PC-3 (cell line): ENCODE data around the gene OR2C3. TPM values are rescaled to one million over a fixed set of nuclear protein-coding genes. Genes with fewer than 3 reads are reported as not detected.

Source experiments
- ATAC-seq: fragments of 200-7000 bp; cut with Tn5 transposase; 2 replicates; pipeline ENCODE4 v1.9.1; 2020; ENCODE audit warnings: mild to moderate bottlenecking, moderate library complexity
- BruUV-seq: library from RNA; stranded (reverse); fragments of 400-500 nt; replicated peaks from 2 replicates; lab custom pipeline; 2021; lab: Mats Ljungman, UMichigan
- CTCF ChIA-PET: fragments of 300-600 bp; sonication (Branson Sonifier 250); formaldehyde crosslinking; loops from one replicate; lab custom pipeline; 2022; ENCODE audit warnings: antibody characterized with exemption; lab: Charles Lee
- POLR2A ChIA-PET: fragments of 300-600 bp; sonication (Branson Sonifier 250); formaldehyde crosslinking; loops from one replicate; lab custom pipeline; 2022; ENCODE audit warnings: antibody characterized with exemption; ENCODE audit not compliant: unreplicated experiment; lab: Charles Lee
- DNase-seq: peaks from one replicate; pipeline ENCODE4 v3.0.0-alpha.2; 2015
- H2AFZ ChIP-seq: fragments of 300-600 bp; sonication (generic); 2 replicates; pipeline ENCODE4 v1.6.0; 2016; ENCODE audit warnings: antibody characterized with exemption, low read length
- H3F3A ChIP-seq: fragments of 300-600 bp; sonication (generic); one replicate; pipeline ENCODE4 v1.6.0; 2017; ENCODE audit warnings: antibody characterized with exemption, low read length, control low read depth, mild to moderate bottlenecking; ENCODE audit not compliant: unreplicated experiment
- H3K27ac ChIP-seq: fragments of 300-600 bp; sonication (generic); 2 replicates; pipeline ENCODE4 v1.5.1; 2016; ENCODE audit warnings: mild to moderate bottlenecking, low read length
- H3K27me3 ChIP-seq: fragments of 300-600 bp; sonication (generic); 2 replicates; pipeline ENCODE4 v1.6.1; 2016; ENCODE audit warnings: low read length, mixed read lengths
- H3K36me3 ChIP-seq: fragments of 300-600 bp; sonication (generic); 2 replicates; pipeline ENCODE4 v1.6.1; 2016; ENCODE audit warnings: low read depth, mixed run types, low read length, mixed read lengths
- H3K4me1 ChIP-seq: fragments of 300-600 bp; sonication (generic); 2 replicates; pipeline ENCODE4 v1.5.1; 2016; ENCODE audit warnings: low read length; ENCODE audit not compliant: insufficient read depth
- H3K4me2 ChIP-seq: fragments of 300-600 bp; sonication (generic); 2 replicates; pipeline ENCODE4 v1.6.0; 2016; ENCODE audit warnings: low read length
- H3K4me3 ChIP-seq: fragments of 300-600 bp; sonication (generic); 2 replicates; pipeline ENCODE4 v1.5.1; 2016; ENCODE audit warnings: mild to moderate bottlenecking, low read length, mixed read lengths
- H3K79me2 ChIP-seq: fragments of 300-600 bp; sonication (generic); 2 replicates; pipeline ENCODE4 v1.6.1; 2017; ENCODE audit warnings: low read length, mixed read lengths
- H3K9ac ChIP-seq: fragments of 300-600 bp; sonication (generic); 2 replicates; pipeline ENCODE4 v1.6.0; 2016; ENCODE audit warnings: mild to moderate bottlenecking, low read length
- H3K9me2 ChIP-seq: fragments of 300-600 bp; sonication (generic); replicated peaks from 2 replicates; pipeline ENCODE4 v1.6.1; 2016; ENCODE audit warnings: mixed run types, low read length, mixed read lengths
- H3K9me3 ChIP-seq: fragments of 300-600 bp; sonication (generic); 2 replicates; pipeline ENCODE4 v1.6.1; 2016; ENCODE audit warnings: low read length, mixed read lengths
- H4K20me1 ChIP-seq: fragments of 300-600 bp; sonication (generic); 2 replicates; pipeline ENCODE4 v1.6.1; 2016; ENCODE audit warnings: low read length, mixed read lengths
- EZH2 ChIP-seq: fragments of 300-600 bp; sonication (generic); IDR thresholded peaks from one replicate; pipeline ENCODE4 v1.6.1; 2017; ENCODE audit warnings: antibody characterized with exemption, mild to moderate bottlenecking, low read length; ENCODE audit not compliant: unreplicated experiment
- EZH2phosphoT487 ChIP-seq: fragments of 300-600 bp; sonication (generic); IDR thresholded peaks from 2 replicates; pipeline ENCODE4 v1.6.1; 2018; ENCODE audit warnings: mild to moderate bottlenecking, antibody characterized with exemption, low read length, borderline replicate concordance
- intact Hi-C: fragments of 100-400 bp; cut with micrococcal nuclease; formaldehyde crosslinking; loops from 2 replicates; pipeline ENCODE4 v1.9.0; 2023
- total RNA-seq: library from RNA; depleted of rRNA; stranded (reverse); fragments of >200 nt; gene quantifications from 2 replicates; pipeline ENCODE4 v1.2.3, GENCODE V29; 2014
- TF ChIP-seq, protein P1 (sequence below): fragments of 300-600 bp; sonication (generic); conservative IDR thresholded peaks from 2 replicates; pipeline ENCODE4 v1.5.1; 2017; ENCODE audit warnings: antibody characterized with exemption, low read depth, mild to moderate bottlenecking, low read length

OR2C3 gene
- total RNA-seq, 1 experiment from 2014 or later, result not detected

DNA sequence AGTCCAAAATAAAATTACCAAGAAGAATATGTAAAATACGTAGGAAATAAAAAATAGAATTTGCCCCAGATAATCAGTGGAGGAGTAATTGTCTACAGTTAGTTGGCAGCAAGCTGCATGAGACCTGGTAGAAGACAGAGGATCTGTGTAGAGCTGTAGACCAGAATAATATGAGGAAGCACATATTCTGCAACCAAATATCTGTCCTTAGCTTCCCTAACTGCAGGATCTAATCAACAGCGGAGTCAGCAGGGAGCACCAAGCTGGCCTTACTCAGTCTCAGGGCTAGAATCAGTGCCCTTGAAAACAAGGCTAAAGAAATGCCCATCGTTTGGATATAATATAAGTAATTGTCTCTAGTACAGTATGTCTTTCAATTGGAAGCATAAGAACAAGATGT, 6.6 kb upstream of the OR2C3 start:
- no TSS peak for BruUV-seq
- ChIA-PET CTCF (no interaction called here), POLR2A (interaction anchor here (0.6 kb wide), 1 partner anchor 19 kb away, joined by 8 read pairs; no protein-coding TSS in a partner anchor)
- no peaks in the 10 kb centered on the region for H3K9me2 ChIP-seq
- no peak for DNase-seq
- no peaks in the 10 kb centered on the region for H3K4me1 ChIP-seq
- ATAC-seq, result no peak
- no peaks in the 10 kb centered on the region for H3K79me2 ChIP-seq
- intact Hi-C loops, result no loop called here
- no peaks in the 10 kb centered on the region for H4K20me1 ChIP-seq
- no peak overlapping the region for H3K4me3 ChIP-seq
- H3K27me3 ChIP-seq, result peaks cover 23% of the 10 kb centered on the region; the same call in 1 of the 2 replicates
- H3K9me3 ChIP-seq, result no peaks in the 10 kb centered on the region
- no peak overlapping the region for H3K4me2 ChIP-seq
- no peak overlapping the region for H3K9ac ChIP-seq
- no peak overlapping the region for H2AFZ ChIP-seq
- no peaks in the 10 kb centered on the region for H3K36me3 ChIP-seq
- TF ChIP-seq EZH2phosphoT487, result no peak
- TF ChIP-seq, protein P1, sequence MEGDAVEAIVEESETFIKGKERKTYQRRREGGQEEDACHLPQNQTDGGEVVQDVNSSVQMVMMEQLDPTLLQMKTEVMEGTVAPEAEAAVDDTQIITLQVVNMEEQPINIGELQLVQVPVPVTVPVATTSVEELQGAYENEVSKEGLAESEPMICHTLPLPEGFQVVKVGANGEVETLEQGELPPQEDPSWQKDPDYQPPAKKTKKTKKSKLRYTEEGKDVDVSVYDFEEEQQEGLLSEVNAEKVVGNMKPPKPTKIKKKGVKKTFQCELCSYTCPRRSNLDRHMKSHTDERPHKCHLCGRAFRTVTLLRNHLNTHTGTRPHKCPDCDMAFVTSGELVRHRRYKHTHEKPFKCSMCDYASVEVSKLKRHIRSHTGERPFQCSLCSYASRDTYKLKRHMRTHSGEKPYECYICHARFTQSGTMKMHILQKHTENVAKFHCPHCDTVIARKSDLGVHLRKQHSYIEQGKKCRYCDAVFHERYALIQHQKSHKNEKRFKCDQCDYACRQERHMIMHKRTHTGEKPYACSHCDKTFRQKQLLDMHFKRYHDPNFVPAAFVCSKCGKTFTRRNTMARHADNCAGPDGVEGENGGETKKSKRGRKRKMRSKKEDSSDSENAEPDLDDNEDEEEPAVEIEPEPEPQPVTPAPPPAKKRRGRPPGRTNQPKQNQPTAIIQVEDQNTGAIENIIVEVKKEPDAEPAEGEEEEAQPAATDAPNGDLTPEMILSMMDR, result no peak
- TF ChIP-seq EZH2, result no peak
- H3K27ac ChIP-seq, result no peak overlapping the region
- no peaks in the 10 kb centered on the region for H3F3A ChIP-seq

GRCh38 chr1:247540581-247540980, 4.3 kb upstream of the OR2C3 start:
- Histone ChIP-seq H3K9me2 (no peaks in the 10 kb centered on the region), H3K9me3 (no peaks in the 10 kb centered on the region), H3F3A (no peaks in the 10 kb centered on the region), H2AFZ (no peak overlapping the region), H3K27ac (no peak overlapping the region), H3K4me3 (no peak overlapping the region), H3K4me2 (no peak overlapping the region), H4K20me1 (no peaks in the 10 kb centered on the region), H3K9ac (no peak overlapping the region), H3K27me3 (peaks cover 19% of the 10 kb centered on the region; the same call in 1 of the 2 replicates), H3K79me2 (no peaks in the 10 kb centered on the region), H3K4me1 (no peaks in the 10 kb centered on the region), H3K36me3 (no peaks in the 10 kb centered on the region)
- intact Hi-C loops, result no loop called here
- POLR2A ChIA-PET, result no interaction called here
- BruUV-seq, result no TSS peak
- CTCF ChIA-PET, result no interaction called here
- DNase-seq (no peak), ATAC-seq (no peak)
- TF ChIP-seq EZH2 (no peak), EZH2phosphoT487 (no peak)
- TF ChIP-seq, protein P1, result no peak

GRCh38 chr1:247539215-247539614, 3.0 kb upstream of the OR2C3 start:
- Histone ChIP-seq H2AFZ (no peak overlapping the region), H4K20me1 (no peaks in the 10 kb centered on the region), H3K27me3 (peaks cover 5% of the 10 kb centered on the region; the same call in 1 of the 2 replicates), H3K9me3 (no peaks in the 10 kb centered on the region), H3K79me2 (no peaks in the 10 kb centered on the region), H3K4me2 (no peak overlapping the region), H3K4me1 (no peaks in the 10 kb centered on the region), H3K27ac (no peak overlapping the region), H3K36me3 (no peaks in the 10 kb centered on the region), H3K9me2 (no peaks in the 10 kb centered on the region), H3K4me3 (no peak overlapping the region), H3F3A (no peaks in the 10 kb centered on the region), H3K9ac (no peak overlapping the region)
- POLR2A ChIA-PET, result no interaction called here
- CTCF ChIA-PET, result no interaction called here
- no peak for ATAC-seq
- DNase-seq, result no peak
- intact Hi-C loops, result no loop called here
- BruUV-seq, result no TSS peak
- TF ChIP-seq EZH2phosphoT487 (no peak), EZH2 (no peak)
- TF ChIP-seq, protein P1, result no peak
